GM20431 (cell line): Measurements from ENCODE around the gene GSC2.

Source experiments
- in situ Hi-C: fragments of 300-500 bp; cut with MseI, MboI; formaldehyde crosslinking; loops from one replicate; pipeline ENCODE4 v1.15.0; 2020; ENCODE audit warnings: low sequenced_read_pairs; ENCODE audit not compliant: unreplicated experiment

Gene GSC2

GRCh38 chr22:19125011-19125410, 25.1 kb downstream of the GSC2 start:
- in situ Hi-C loops: no loop called here

GRCh38 chr22:19124377-19124776, 25.7 kb downstream of the GSC2 start:
- in situ Hi-C loops: no loop called here

GRCh38 chr22:19123936-19124335, 26.2 kb downstream of the GSC2 start:
- in situ Hi-C loops: no loop called here

DNA sequence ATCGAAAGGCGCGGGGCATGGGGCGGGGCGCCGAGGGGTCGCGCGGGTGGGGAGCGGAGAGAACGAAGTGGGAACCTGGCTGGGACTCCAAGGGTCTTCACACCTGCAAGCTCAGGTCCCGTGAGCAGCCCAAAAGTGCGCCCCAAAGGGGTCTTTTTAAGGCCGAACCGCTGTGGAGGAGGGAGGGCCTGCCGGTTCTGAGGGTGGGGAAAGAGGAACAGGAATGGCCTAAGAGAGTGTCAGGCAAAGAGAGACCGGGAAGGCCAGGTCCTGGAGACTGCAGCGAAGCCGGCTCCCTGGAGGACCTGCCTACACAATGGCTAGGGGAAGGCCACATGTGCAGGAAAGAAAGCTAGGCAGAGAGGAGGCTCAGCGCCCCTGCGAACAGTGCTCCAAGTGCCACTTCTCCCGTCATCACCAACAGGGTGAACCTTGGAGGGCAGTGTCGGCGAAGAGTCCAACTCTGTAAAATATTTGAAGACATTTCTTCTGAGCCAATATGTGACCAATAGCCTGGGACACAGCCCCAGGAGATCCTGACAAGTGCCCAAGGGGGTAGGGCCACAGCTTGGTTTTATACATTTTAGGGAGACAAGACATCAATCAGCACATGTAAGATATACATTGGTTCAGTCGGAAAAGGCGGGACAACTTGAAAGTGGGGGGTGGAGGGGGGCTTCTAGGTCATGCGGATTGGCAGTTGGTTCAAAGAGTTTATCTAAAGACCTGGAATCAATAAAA, 27.2 kb downstream of the GSC2 start:
- in situ Hi-C loops: no loop called here

DNA sequence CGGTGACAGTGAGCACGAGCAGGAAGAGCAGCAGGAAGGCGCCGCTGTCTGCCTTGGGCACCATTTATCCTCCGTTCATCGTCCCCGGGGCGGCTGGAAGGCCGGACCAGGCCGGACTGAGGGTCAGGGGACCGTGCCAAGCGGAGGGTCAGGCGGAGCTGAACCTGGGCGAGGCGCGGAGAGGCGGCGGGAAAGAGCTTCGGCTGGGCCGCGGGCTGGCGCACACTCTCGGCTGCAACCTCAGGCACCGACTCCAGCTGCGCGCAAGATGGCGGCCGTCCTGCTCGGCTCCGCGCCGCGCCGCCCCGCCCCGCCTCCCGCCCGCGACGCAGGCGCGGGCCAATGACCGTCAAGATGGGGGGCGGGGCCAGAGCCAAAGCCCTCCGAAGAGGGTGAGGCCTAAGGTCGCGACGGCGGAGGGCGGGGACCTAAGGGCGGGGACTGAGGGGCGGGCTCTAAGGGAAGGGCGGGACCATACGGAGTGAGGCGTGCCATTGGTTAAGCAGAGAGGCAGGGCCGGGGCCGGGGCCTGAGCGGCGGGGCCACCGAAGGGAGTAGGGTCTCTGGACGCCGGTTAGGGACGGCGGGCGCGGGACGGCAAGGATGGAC, 27.8 kb downstream of the GSC2 start, which contains the start of gene DGCR2:
TSS of gene DGCR2 (minus strand) at position 270 of the 609 bp plus-strand sequence. CDS start at position 64, 206 bp downstream.
- in situ Hi-C loops: no loop called here

- in situ Hi-C loops: no loop called here
These were observed 28.4 kb downstream of the GSC2 start for GRCh38 chr22:19121631-19122142.

DNA sequence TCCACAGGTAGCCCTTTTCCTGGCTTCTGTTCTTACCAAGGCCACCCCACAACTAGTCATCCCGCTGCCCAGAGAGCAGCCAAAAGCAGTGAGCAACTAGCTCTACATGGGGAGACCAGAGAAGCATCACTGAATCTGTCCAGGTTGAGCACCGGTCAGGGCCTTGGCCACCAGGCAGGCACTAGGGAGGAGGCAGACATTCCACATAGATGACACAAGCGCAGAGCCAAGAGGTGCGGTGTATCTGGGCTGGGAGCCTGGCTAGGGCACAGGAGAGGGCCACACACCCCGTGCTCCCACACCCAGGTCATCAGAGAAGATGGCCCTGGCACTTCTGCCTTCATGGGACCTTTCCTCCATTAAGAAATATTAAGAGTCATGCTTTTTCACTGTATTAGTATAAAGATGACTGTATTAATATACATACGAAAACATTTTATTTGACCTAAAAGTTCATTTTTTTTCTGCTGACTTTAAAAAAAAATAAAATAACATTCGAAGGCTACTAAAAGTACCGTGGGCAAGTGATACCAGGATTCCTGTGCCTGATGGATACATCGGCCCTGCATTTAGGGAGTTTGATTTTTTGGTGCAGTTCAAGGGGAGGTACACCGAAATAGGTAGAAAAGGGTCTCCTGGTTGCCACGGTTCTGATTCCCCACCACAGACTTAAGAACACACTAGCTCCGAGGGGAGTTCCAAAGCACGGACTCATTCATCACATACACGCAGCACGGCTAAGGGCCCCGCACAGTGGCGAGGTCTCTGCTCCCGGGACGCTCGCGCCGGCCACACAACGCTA, 29.1 kb downstream of the GSC2 start:
- in situ Hi-C loops: no loop called here

DNA sequence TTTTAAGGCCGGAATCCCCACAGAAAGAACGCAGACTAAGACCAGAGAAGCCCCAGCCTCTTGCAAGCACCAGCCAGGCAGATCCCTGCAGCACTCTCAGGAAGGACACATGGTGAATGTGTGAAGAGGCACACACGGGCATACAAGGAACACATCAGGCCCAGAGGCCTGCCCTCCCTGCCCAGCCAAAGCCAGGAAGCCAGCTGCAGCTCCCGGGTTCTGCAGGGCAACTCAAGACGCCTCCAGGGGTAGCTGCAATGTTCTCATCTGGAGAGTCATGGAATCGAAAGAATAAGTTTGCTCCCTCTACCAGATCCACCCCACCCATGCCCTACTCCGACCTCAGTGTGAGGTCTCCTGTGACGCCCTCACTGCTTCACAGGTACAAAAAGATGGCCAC, 30.1 kb downstream of the GSC2 start:
- in situ Hi-C loops: no loop called here

GRCh38 chr22:19118329-19118880, 31.7 kb downstream of the GSC2 start:
- in situ Hi-C loops: no loop called here

GRCh38 chr22:19117111-19117512, 33.0 kb downstream of the GSC2 start:
- in situ Hi-C loops: no loop called here

- in situ Hi-C loops: no loop called here
These were observed 34.5 kb downstream of the GSC2 start for GRCh38 chr22:19115628-19116027.

DNA sequence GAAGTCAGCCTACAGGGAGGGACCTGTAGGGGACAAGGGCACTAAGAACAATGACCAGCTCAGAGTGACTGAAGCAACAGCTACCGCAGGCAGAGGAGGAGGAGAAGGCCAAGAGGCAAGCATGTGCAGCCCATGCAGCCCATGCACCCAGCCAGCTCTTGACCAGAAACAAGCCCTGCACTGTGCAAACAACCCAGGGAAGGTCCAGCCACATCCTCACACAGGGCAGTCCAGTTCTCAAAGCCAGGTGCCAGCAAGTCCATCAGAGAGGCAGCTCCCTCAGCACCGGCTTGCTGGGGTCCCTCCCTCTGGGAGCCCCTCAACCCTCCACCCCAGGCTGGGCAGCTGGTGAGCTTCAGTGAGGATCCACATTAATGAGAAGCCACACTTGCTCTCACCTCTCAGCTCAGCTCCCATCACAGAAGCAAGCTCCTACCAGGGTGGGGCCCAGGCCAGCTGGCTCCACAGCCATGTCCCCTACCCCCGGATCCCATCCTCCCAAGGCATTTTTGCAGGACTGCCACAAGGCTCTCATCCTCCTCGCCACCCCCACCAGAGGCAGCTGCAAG, 35.0 kb downstream of the GSC2 start:
- in situ Hi-C loops: no loop called here

GRCh38 chr22:19113429-19113828, 36.7 kb downstream of the GSC2 start:
- in situ Hi-C loops: no loop called here

GRCh38 chr22:19111584-19111983, 38.5 kb downstream of the GSC2 start:
- in situ Hi-C loops: no loop called here

GRCh38 chr22:19111140-19111539, 39.0 kb downstream of the GSC2 start:
- in situ Hi-C loops: no loop called here

DNA sequence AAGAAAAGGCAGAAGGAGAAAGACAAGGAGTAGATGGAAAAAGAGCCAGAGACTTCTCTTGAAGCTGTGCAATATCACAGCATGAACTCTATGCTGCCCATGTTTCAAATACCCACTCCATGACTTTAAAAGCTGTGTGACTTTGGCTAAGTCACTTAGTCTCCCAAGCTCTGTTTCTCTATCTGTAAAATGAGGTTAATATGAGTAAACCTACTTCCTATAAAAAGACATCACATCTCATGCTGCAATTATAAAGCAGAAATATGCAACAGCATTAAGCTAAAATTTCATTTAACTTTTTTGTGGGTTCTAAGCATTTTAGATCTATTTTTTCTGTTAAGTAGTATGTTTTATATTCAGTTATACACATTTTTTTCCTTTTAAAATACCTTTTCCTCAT, 39.4 kb downstream of the GSC2 start:
- in situ Hi-C loops: no loop called here

GRCh38 chr22:19110064-19110458, 40.0 kb downstream of the GSC2 start:
- in situ Hi-C loops: no loop called here

- in situ Hi-C loops: no loop called here
These were observed 40.7 kb downstream of the GSC2 start for GRCh38 chr22:19109198-19110063.

GRCh38 chr22:19108807-19109197, 41.3 kb downstream of the GSC2 start:
- in situ Hi-C loops: no loop called here
